ENCODE measurements around the gene MUC7.
"Not testable (repeated sequence)": the region's sequence is repeated elsewhere in the genome, so short reads cannot be mapped to it uniquely, and the experiment has no call there.

Gene MUC7

GRCh38 chr4:70501838-70502237 lies 29.8 kb downstream of the MUC7 start:
- not testable (repeated sequence) for H3K36me3 ChIP-seq (ENCODE audit: control insufficient read depth, insufficient read depth, low read length); H3K4me3 ChIP-seq (ENCODE audit: extremely low read depth, insufficient read depth, low read length, poor library complexity, severe bottlenecking); H3K27ac ChIP-seq (ENCODE audit: low read depth, low read length, severe bottlenecking); H3K4me1 ChIP-seq (ENCODE audit: control insufficient read depth, insufficient read depth, low read length, poor library complexity, severe bottlenecking); H3K9me3 ChIP-seq (ENCODE audit: control insufficient read depth, low read length)
- 94% methylated on average over 3 of the region's 8 CpGs; no CpG with 5 or more reads in 1 of the 2 experiments for WGBS, 2 experiments (ENCODE audit: insufficient coverage in 2 of 2)

GRCh38 chr4:70504733-70505132 lies 32.7 kb downstream of the MUC7 start:
- 88% methylated on average over 2 of the region's 4 CpGs; no CpG with 5 or more reads in 1 of the 2 experiments for WGBS, 2 experiments (ENCODE audit: insufficient coverage in 2 of 2)
- H3K36me3 ChIP-seq (ENCODE audit: control insufficient read depth, insufficient read depth, low read length): no peaks in the 10 kb centered on the region

GRCh38 chr4:70505151-70505748 lies 33.3 kb downstream of the MUC7 start:
- Histone ChIP-seq H3K27ac (ENCODE audit: low read depth, low read length, severe bottlenecking) (no peak overlapping the region), H3K4me1 (ENCODE audit: control insufficient read depth, insufficient read depth, low read length, poor library complexity, severe bottlenecking) (no peaks in the 10 kb centered on the region), H3K9me3 (ENCODE audit: control insufficient read depth, low read length) (no peaks in the 10 kb centered on the region), H3K4me3 (ENCODE audit: extremely low read depth, insufficient read depth, low read length, poor library complexity, severe bottlenecking) (no peak overlapping the region), H3K36me3 (ENCODE audit: control insufficient read depth, insufficient read depth, low read length) (no peaks in the 10 kb centered on the region)
- WGBS, 2 experiments (ENCODE audit: insufficient coverage in 2 of 2): 0 to 9% methylated on average over 3 to 6 of the region's 7 CpGs

More at GRCh38 chr4:70504733-70505132, 32.7 kb downstream of the MUC7 start:
- Histone ChIP-seq H3K27ac (ENCODE audit: low read depth, low read length, severe bottlenecking) (no peak overlapping the region), H3K4me1 (ENCODE audit: control insufficient read depth, insufficient read depth, low read length, poor library complexity, severe bottlenecking) (no peaks in the 10 kb centered on the region), H3K4me3 (ENCODE audit: extremely low read depth, insufficient read depth, low read length, poor library complexity, severe bottlenecking) (no peak overlapping the region), H3K9me3 (ENCODE audit: control insufficient read depth, low read length) (no peaks in the 10 kb centered on the region)

- WGBS, 2 experiments (ENCODE audit: insufficient coverage in 2 of 2): 33 to 40% methylated on average over 1 of the region's 1 CpG
- H3K36me3 ChIP-seq (ENCODE audit: control insufficient read depth, insufficient read depth, low read length): no peaks in the 10 kb centered on the region
- no peak overlapping the region for H3K27ac ChIP-seq (ENCODE audit: low read depth, low read length, severe bottlenecking)
- H3K4me3 ChIP-seq (ENCODE audit: extremely low read depth, insufficient read depth, low read length, poor library complexity, severe bottlenecking): no peak overlapping the region
- no peaks in the 10 kb centered on the region for H3K9me3 ChIP-seq (ENCODE audit: control insufficient read depth, low read length)
- no peaks in the 10 kb centered on the region for H3K4me1 ChIP-seq (ENCODE audit: control insufficient read depth, insufficient read depth, low read length, poor library complexity, severe bottlenecking)
Measured at GRCh38 chr4:70508801-70509200, 36.8 kb downstream of the MUC7 start.

DNA sequence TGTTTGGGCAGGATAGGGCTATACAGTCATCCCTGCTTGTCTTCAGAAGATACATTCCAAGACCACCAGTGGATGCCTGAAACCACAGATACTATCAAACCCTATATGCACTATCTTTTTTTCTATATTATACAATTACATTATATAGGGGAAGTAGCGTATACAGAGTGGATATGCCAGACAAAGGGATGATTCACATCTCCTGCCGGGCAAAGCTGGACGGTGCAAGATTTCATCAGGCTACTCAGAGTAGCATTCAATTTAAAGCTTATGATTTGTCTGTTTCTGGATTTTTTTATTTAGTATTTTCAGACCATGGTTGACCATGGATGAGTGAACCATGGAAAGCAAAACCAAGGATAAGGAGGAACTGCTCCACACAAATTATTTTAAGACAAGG lies 39.4 kb downstream of the MUC7 start:
- 90 to 100% methylated on average over 2 to 3 of the region's 3 CpGs for WGBS, 2 experiments (ENCODE audit: insufficient coverage in 2 of 2)
- no peak overlapping the region for H3K4me3 ChIP-seq (ENCODE audit: extremely low read depth, insufficient read depth, low read length, poor library complexity, severe bottlenecking)
- H3K9me3 ChIP-seq (ENCODE audit: control insufficient read depth, low read length): no peaks in the 10 kb centered on the region
- no peak overlapping the region for H3K27ac ChIP-seq (ENCODE audit: low read depth, low read length, severe bottlenecking)
- no peaks in the 10 kb centered on the region for H3K4me1 ChIP-seq (ENCODE audit: control insufficient read depth, insufficient read depth, low read length, poor library complexity, severe bottlenecking)
- no peaks in the 10 kb centered on the region for H3K36me3 ChIP-seq (ENCODE audit: control insufficient read depth, insufficient read depth, low read length)

GRCh38 chr4:70515367-70516250 lies 43.6 kb downstream of the MUC7 start:
- H3K4me3 ChIP-seq (ENCODE audit: extremely low read depth, insufficient read depth, low read length, poor library complexity, severe bottlenecking): no peak overlapping the region
- no peaks in the 10 kb centered on the region for H3K36me3 ChIP-seq (ENCODE audit: control insufficient read depth, insufficient read depth, low read length)
- H3K9me3 ChIP-seq (ENCODE audit: control insufficient read depth, low read length): no peaks in the 10 kb centered on the region
- no peak overlapping the region for H3K27ac ChIP-seq (ENCODE audit: low read depth, low read length, severe bottlenecking)
- WGBS, 2 experiments (ENCODE audit: insufficient coverage in 2 of 2): 69 to 80% methylated on average over 1 to 3 of the region's 4 CpGs
- no peaks in the 10 kb centered on the region for H3K4me1 ChIP-seq (ENCODE audit: control insufficient read depth, insufficient read depth, low read length, poor library complexity, severe bottlenecking)

GRCh38 chr4:70518269-70518668 lies 46.3 kb downstream of the MUC7 start, which contains the start of gene AMTN:
TSS of gene AMTN (plus strand) at chr4:70518569. CDS start at chr4:70518778, 209 bp downstream.
- WGBS, 2 experiments (ENCODE audit: insufficient coverage in 2 of 2): no CpG with 5 or more reads among the region's 2 CpGs
- H3K9me3 ChIP-seq (ENCODE audit: control insufficient read depth, low read length): no peaks in the 10 kb centered on the region
- no peak within 1 kb of the TSS for H3K27ac ChIP-seq (ENCODE audit: low read depth, low read length, severe bottlenecking)
- no peaks in the 10 kb centered on the region for H3K4me1 ChIP-seq (ENCODE audit: control insufficient read depth, insufficient read depth, low read length, poor library complexity, severe bottlenecking)
- H3K36me3 ChIP-seq (ENCODE audit: control insufficient read depth, insufficient read depth, low read length): no peaks in the 10 kb centered on the region
- no peak within 1 kb of the TSS for H3K4me3 ChIP-seq (ENCODE audit: extremely low read depth, insufficient read depth, low read length, poor library complexity, severe bottlenecking)

- H3K27ac ChIP-seq (ENCODE audit: low read depth, low read length, severe bottlenecking): no peak overlapping the region
- no peak overlapping the region for H3K4me3 ChIP-seq (ENCODE audit: extremely low read depth, insufficient read depth, low read length, poor library complexity, severe bottlenecking)
- WGBS, 2 experiments (ENCODE audit: insufficient coverage in 2 of 2): no CpG with 5 or more reads among the region's 3 CpGs
- no peaks in the 10 kb centered on the region for H3K9me3 ChIP-seq (ENCODE audit: control insufficient read depth, low read length)
- no peaks in the 10 kb centered on the region for H3K36me3 ChIP-seq (ENCODE audit: control insufficient read depth, insufficient read depth, low read length)
- no peaks in the 10 kb centered on the region for H3K4me1 ChIP-seq (ENCODE audit: control insufficient read depth, insufficient read depth, low read length, poor library complexity, severe bottlenecking)
Measured at GRCh38 chr4:70518716-70519115, 46.7 kb downstream of the MUC7 start.

DNA sequence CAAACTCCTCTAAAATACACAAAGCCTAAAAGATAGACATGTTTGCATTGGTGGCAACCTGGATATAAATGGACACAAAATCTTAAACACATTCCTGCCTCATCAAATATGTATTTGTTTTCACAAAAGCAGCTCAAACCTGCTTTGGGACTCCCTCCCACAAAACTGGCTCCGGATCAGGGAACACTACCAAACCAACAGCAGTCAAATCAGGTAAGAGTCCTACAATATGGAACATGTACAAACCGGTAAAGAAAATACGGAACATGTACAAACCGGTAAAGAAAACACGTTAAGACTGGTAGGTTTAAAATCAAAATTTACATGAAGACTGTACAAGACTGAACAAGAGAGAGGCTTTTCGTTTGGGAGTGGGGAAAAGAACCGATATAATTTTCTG lies 50.6 kb downstream of the MUC7 start:
- 94 to 95% methylated on average over 5 of the region's 7 CpGs for WGBS, 2 experiments (ENCODE audit: insufficient coverage in 2 of 2)

GRCh38 chr4:70530997-70531396 lies 59.0 kb downstream of the MUC7 start:
- Histone ChIP-seq H3K9me3 (ENCODE audit: control insufficient read depth, low read length) (no peaks in the 10 kb centered on the region), H3K27ac (ENCODE audit: low read depth, low read length, severe bottlenecking) (no peak overlapping the region), H3K4me3 (ENCODE audit: extremely low read depth, insufficient read depth, low read length, poor library complexity, severe bottlenecking) (no peak overlapping the region), H3K4me1 (ENCODE audit: control insufficient read depth, insufficient read depth, low read length, poor library complexity, severe bottlenecking) (no peaks in the 10 kb centered on the region), H3K36me3 (ENCODE audit: control insufficient read depth, insufficient read depth, low read length) (no peaks in the 10 kb centered on the region)
- 49 to 70% methylated on average over 3 to 5 of the region's 5 CpGs for WGBS, 2 experiments (ENCODE audit: insufficient coverage in 2 of 2)

More for the DNA sequence above, 50.6 kb downstream of the MUC7 start:
- no peaks in the 10 kb centered on the region for H3K4me1 ChIP-seq (ENCODE audit: control insufficient read depth, insufficient read depth, low read length, poor library complexity, severe bottlenecking)
- no peaks in the 10 kb centered on the region for H3K9me3 ChIP-seq (ENCODE audit: control insufficient read depth, low read length)
- no peaks in the 10 kb centered on the region for H3K36me3 ChIP-seq (ENCODE audit: control insufficient read depth, insufficient read depth, low read length)
- H3K4me3 ChIP-seq (ENCODE audit: extremely low read depth, insufficient read depth, low read length, poor library complexity, severe bottlenecking): no peak overlapping the region
- no peak overlapping the region for H3K27ac ChIP-seq (ENCODE audit: low read depth, low read length, severe bottlenecking)

GRCh38 chr4:70531981-70532380 lies 60.0 kb downstream of the MUC7 start:
- no peak overlapping the region for H3K4me3 ChIP-seq (ENCODE audit: extremely low read depth, insufficient read depth, low read length, poor library complexity, severe bottlenecking)
- no peak overlapping the region for H3K27ac ChIP-seq (ENCODE audit: low read depth, low read length, severe bottlenecking)
- H3K36me3 ChIP-seq (ENCODE audit: control insufficient read depth, insufficient read depth, low read length): no peaks in the 10 kb centered on the region
- WGBS, 2 experiments (ENCODE audit: insufficient coverage in 2 of 2): 55 to 83% methylated on average over 1 to 2 of the region's 2 CpGs
- H3K9me3 ChIP-seq (ENCODE audit: control insufficient read depth, low read length): no peaks in the 10 kb centered on the region
- H3K4me1 ChIP-seq (ENCODE audit: control insufficient read depth, insufficient read depth, low read length, poor library complexity, severe bottlenecking): no peaks in the 10 kb centered on the region
